SK-N-MC (cell line): ENCODE data around the gene GPER1.
"Not testable (repeated sequence)": the region's sequence is repeated elsewhere in the genome, so short reads cannot be mapped to it uniquely, and the experiment has no call there.

ENCODE experiments used
- DNase-seq: peaks from one replicate; pipeline ENCODE4 v3.0.0-alpha.2; 2011; ENCODE audit warnings: low read depth, low spot score
- H3K27ac ChIP-seq: fragments of 200-600 bp; sonication (generic); 2 replicates; pipeline ENCODE4 v1.5.1; 2016; ENCODE audit warnings: mixed run types
- H3K36me3 ChIP-seq: fragments of 200-600 bp; sonication (generic); 2 replicates; pipeline ENCODE4 v1.6.1; 2017; ENCODE audit warnings: antibody characterized with exemption, low read length, mixed read lengths; ENCODE audit not compliant: insufficient read depth
- H3K4me3 ChIP-seq: fragments of 200-600 bp; sonication (generic); 2 replicates; pipeline ENCODE4 v1.5.1; 2016
- H3K9ac ChIP-seq: fragments of 200-600 bp; sonication (generic); 2 replicates; pipeline ENCODE4 v1.8.0; 2017; ENCODE audit warnings: mixed run types, mixed read lengths; ENCODE audit not compliant: insufficient read length
- H3K9me3 ChIP-seq: fragments of 200-600 bp; sonication (generic); 2 replicates; pipeline ENCODE4 v1.6.1; 2017; ENCODE audit warnings: low read depth, mild to moderate bottlenecking, antibody characterized with exemption, low read length, moderate library complexity, mixed read lengths
- EZH2 ChIP-seq: fragments of 200-600 bp; sonication (generic); IDR thresholded peaks from one replicate; pipeline ENCODE4 v1.6.1; 2017; ENCODE audit warnings: antibody characterized with exemption
- FOXP2 ChIP-seq: optimal IDR thresholded peaks from 2 replicates; pipeline ENCODE3; 2011; ENCODE audit warnings: mild to moderate bottlenecking, moderate library complexity; ENCODE audit not compliant: insufficient read depth; ENCODE audit errors: extremely low read length, control extremely low read depth
- POLR2AphosphoS5 ChIP-seq: IDR thresholded peaks from 2 replicates; pipeline ENCODE4 v1.6.1; 2012; ENCODE audit warnings: mild to moderate bottlenecking, low read depth, low read length, borderline replicate concordance

GPER1 gene

DNA sequence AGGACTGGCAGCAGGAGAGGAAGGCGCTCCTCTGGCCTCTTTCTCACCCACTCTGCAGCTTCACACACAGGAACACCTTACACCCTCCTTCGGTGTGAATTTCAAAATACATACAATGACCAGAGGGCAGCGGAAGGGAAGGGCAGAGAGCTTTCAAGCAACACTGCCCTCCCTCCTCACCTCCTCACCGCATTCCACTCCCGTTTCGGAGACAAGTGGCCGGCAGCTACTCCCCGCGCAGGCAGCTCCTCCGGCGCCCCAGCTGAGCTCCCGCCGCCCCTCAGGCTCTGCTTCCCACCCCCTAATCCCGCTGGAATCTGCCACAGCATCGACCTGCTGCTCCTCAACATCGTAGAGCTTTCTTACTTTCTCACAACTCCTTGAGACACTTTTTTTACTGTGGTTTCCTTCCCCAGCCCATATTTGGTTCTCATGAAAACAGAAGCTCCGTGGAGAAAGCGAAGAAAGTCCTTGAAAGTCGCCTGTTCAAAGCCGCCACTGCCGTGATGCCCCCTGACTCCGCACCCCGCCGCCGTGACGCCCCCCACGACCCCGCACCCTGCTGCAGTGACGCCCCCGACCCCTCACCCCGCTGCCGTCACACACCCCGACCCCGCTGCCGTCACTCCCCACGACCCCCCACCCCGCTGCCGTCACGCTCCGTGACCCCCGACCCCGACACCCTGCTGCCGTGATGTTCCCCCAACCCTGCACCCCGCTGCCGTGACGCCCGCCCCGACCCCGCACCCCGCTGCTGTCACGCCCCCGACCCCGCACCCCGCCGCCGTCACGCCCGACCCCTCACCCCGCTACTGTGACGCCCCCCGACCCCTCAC, 14.6 kb upstream of the GPER1 start:
- no peaks in the 10 kb centered on the region for H3K36me3 ChIP-seq
- no peak overlapping the region for H3K27ac ChIP-seq
- H3K9ac ChIP-seq, result no peak overlapping the region
- TF ChIP-seq POLR2AphosphoS5 (no peak), EZH2 (no peak), FOXP2 (no peak)
- no peak for DNase-seq
- H3K4me3 ChIP-seq, result no peak overlapping the region
- no peaks in the 10 kb centered on the region for H3K9me3 ChIP-seq

DNA sequence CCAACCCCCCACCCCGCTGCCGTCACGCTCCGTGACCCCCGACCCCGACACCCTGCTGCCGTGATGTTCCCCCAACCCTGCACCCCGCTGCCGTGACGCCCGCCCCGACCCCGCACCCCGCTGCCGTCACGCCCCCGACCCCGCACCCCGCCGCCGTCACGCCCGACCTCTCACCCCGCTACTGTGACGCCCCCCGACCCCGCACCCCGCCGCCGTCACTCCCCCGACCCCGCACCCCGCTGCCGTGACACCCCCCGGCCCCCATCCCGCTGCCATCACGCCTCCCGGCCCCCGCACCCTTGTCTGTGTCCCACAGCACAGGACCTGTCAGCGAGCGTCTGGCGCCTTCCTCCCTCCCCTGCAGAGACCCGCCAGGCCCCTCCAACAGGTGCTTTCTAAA, 13.9 kb upstream of the GPER1 start:
- H3K36me3 ChIP-seq, DNase-seq, H3K27ac ChIP-seq, H3K9ac ChIP-seq, H3K4me3 ChIP-seq, H3K9me3 ChIP-seq: not testable (repeated sequence)

DNA sequence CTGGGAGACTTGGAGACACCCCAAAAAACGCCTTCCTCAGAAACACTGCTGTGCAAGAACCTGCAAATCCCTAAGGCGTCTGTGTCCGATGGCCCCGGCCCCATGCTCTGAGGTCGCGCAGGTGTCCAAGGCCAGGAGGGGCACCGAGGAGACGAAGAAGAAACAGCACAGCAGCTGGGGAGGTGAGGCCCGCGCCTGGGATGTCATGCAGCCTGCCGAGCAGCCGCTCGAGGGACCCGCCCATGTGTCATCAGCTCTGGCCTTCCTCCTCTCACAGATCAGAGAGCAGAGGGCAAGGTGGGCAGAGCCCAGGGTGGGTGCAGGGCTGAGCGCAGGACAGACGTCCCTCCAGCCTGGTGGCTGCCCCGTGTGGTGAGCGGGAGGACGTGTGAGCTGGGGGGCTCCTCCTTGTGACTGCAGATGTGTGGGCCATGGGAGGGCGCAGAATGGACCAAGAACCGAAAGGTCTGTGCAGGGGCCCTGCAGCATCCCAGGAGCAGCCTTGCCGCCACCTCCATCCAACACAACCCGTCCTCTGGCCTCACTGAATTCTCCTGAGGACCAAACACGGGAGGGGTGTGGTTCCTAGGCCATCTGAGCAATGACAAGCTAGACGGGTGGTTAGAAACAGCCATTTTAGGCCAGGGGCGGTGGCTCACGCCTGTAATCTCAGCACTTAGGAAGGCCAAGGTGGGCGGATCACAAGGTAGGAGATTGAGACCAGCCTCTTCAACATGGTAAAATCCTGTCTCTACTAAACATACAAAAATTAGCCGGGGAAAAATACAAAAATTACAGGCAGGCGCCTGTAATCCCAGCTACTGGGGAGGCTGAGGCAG, 13.1 kb upstream of the GPER1 start:
- H3K27ac ChIP-seq, result no peak overlapping the region
- TF ChIP-seq FOXP2 (no peak), POLR2AphosphoS5 (no peak), EZH2 (no peak)
- no peak overlapping the region for H3K4me3 ChIP-seq
- DNase-seq, result no peak
- no peak overlapping the region for H3K9ac ChIP-seq
- H3K36me3 ChIP-seq, result no peaks in the 10 kb centered on the region
- H3K9me3 ChIP-seq, result no peaks in the 10 kb centered on the region

DNA sequence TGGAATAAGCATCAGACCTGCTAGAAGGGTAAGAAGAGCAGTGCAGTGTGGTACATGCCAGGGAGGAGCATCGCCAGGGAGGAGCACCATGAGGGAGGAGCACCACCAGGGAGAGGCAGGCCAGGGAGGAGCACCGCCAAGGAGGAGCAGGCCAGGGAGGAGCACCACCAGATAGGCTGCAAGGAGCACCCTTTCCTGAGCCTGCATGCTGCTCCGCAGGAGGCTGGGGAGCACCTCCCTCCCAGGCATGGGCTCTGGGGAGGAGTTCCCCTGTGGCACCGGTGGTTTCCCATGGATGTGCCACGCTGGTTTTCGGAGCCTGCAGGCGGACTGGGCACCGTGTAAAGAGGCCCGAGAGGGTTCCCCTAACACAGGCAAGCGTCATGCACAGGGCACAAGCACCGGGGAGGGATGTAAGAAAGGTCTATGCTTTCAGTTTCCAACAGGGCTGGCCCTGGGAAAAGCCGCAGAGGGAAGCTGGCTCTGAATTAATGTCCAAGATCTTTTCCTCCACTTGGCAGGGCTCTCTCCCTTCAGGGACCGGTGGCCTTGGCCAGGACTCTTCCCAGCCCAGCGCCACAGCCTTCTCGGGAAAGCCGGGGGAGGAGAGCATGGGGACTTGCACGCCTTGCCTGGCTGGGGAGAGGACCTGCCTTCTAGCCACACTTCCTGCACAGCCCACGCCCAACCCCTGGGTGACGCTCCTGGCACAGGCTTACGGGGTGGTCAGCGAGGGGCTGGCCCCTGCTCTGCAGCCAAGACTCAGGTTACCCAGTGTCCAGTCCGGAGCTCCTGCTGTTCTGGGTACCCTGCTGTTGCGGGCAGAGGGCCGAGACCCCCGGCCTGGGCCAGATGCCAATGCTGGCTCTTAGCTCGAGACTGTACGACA, 11.5 kb upstream of the GPER1 start:
- H3K9me3 ChIP-seq, result no peaks in the 10 kb centered on the region
- no peaks in the 10 kb centered on the region for H3K36me3 ChIP-seq
- TF ChIP-seq EZH2 (no peak), POLR2AphosphoS5 (no peak), FOXP2 (no peak)
- no peak overlapping the region for H3K4me3 ChIP-seq
- no peak overlapping the region for H3K27ac ChIP-seq
- H3K9ac ChIP-seq, result no peak overlapping the region
- no peak for DNase-seq

DNA sequence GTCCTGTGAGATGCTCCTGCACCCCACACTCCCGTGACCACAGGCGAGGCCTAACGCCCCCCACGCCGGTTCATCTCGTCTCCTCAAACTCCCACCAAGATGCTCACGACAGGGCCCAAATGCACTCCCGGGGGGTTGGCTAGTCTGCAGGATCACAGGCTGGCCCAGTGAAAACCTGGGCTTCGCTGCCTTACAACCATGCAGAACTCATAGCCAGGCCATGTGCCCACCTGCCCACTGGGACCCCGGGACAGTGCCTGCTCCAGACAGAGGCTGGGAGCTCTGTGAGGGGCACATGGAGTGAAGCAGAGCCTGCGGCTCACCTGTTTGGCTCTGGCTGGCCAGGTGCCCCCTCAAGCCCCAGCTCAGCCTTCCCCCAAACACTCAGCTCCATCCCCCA, 9.4 kb upstream of the GPER1 start:
- DNase-seq, result no peak
- H3K4me3 ChIP-seq, result no peak overlapping the region
- no peaks in the 10 kb centered on the region for H3K9me3 ChIP-seq
- TF ChIP-seq POLR2AphosphoS5 (no peak), EZH2 (no peak), FOXP2 (no peak)
- no peak overlapping the region for H3K9ac ChIP-seq
- H3K27ac ChIP-seq, result no peak overlapping the region
- no peaks in the 10 kb centered on the region for H3K36me3 ChIP-seq

DNA sequence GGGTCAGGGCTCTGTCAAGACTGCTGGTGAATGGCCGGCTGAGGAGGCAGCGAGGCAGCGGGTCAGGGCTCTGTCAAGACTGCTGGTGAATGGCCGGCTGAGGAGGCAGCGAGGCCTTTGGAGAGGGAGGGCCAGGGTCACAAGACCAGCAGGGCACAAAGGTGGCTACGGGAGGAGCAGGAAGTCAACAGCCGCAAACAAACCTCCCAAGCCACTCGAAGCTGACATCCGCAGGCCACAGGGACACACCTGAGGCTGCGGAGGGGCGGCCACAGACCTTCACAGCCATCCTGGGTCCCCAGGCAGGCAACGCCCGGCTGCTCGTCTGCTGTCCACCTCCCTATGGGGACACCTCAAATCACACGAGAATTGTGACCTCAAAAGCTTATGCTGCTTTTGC, 8.9 kb upstream of the GPER1 start:
- Histone ChIP-seq H3K9me3 (no peaks in the 10 kb centered on the region), H3K36me3 (no peaks in the 10 kb centered on the region), H3K9ac (no peak overlapping the region), H3K4me3 (no peak overlapping the region), H3K27ac (no peak overlapping the region)
- DNase-seq, result no peak
- no peak for TF ChIP-seq FOXP2

DNA sequence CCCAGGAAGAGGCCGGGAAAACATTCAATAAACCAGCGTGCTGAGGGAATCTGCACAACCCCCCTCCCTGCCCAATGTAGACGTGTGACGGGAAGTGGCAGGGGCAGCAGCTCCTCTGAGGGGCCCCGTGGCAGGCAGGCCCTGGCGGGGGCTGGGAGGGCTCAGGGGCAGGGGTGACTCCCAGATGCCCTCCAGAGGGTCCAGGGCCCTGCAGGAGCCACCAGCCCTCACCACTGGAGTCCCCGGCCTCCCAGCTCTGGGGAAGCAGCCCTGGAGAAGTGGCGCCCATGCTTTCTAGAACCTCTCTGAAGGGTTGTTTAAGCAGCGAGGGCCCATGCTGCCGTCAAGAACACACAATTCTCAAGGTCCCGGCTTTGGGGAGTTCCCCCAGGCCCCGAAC, 8.4 kb upstream of the GPER1 start:
- no peak for DNase-seq
- no peak for TF ChIP-seq POLR2AphosphoS5
- Histone ChIP-seq H3K9ac (no peak overlapping the region), H3K27ac (peak overlapping the region; percentile 51; the same call in 1 of the 2 replicates), H3K36me3 (no peaks in the 10 kb centered on the region), H3K9me3 (no peaks in the 10 kb centered on the region), H3K4me3 (no peak overlapping the region)

DNA sequence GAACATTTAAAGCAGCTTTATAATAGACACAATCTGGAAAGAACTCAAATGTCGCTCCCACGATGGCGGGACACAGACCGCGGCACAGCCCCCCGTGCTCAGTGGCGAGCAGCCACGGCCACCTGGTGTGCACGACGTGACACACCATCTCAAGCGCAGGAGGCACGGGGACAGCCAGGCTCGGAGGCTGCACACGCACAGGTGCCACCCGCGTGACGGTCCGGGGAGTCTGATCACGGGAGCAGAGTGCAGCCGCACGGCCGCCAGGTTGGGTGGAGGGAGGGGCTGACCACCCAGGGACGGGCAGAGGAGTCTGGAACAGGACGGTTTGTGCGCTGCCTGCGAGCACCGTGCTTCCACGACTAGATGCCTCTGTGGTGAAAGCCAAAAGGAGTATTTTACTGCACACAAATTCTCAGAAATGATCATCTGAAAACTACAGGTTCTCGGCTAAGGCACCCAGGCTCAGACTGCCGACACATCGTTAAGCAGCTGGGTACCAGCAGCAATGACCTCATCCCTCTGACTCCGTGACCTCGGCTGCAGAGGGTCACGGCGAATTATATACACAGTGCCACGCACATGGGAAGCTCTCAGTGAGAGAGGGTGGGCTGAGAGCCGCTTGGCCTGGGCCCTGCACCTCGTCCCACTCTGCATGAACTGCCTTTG, 7.5 kb upstream of the GPER1 start:
- H3K36me3 ChIP-seq, result no peaks in the 10 kb centered on the region
- no peak for DNase-seq
- no peak overlapping the region for H3K9ac ChIP-seq
- no peak overlapping the region for H3K27ac ChIP-seq
- TF ChIP-seq POLR2AphosphoS5 (no peak), EZH2 (no peak), FOXP2 (no peak)
- no peak overlapping the region for H3K4me3 ChIP-seq
- no peaks in the 10 kb centered on the region for H3K9me3 ChIP-seq
